Measurements from ENCODE around the gene WWC1.
"Not testable (repeated sequence)": the region's sequence is repeated elsewhere in the genome, so short reads cannot be mapped to it uniquely, and the experiment has no call there.

Gene WWC1

GRCh38 chr5:168270476-168270875 lies 21.0 kb upstream of the WWC1 start:
- TF ChIP-seq ZNF274 (IDR thresholded peaks at IDR 0.05; ENCODE audit: low read depth, low read length) = no peak

GRCh38 chr5:168273056-168273980 lies 18.1 kb upstream of the WWC1 start:
- H3K4me3 ChIP-seq (ENCODE audit: low read length) = no peak overlapping the region
- no peak for TF ChIP-seq ZNF274 (IDR thresholded peaks at IDR 0.05; ENCODE audit: low read depth, low read length)

More at GRCh38 chr5:168270476-168270875, 21.0 kb upstream of the WWC1 start:
- no peak overlapping the region for H3K4me3 ChIP-seq (ENCODE audit: low read length)

DNA sequence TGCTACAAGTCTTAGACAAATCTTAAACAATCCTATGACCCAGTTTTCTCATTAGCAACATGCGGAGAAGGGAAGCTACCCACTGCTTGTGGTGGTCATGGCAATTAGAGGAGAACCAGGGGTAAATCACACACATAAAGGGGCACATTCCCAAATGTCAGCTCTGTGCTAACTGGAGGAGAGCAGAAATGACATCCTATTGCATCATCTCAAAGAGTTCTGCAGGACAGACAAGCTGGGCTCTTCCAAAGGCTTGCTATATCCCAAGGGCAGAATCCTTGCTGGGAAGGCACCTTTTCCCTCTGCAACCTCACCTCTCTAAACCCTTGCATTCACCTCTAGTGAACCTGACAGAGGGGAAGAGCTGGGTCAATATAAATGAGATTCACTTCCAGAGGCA lies 17.0 kb upstream of the WWC1 start:
- H3K4me3 ChIP-seq (ENCODE audit: low read length) = no peak overlapping the region
- TF ChIP-seq ZNF274 (IDR thresholded peaks at IDR 0.05; ENCODE audit: low read depth, low read length) = no peak

- H3K4me3 ChIP-seq (ENCODE audit: low read length) = no peak overlapping the region
- no peak for TF ChIP-seq ZNF274 (IDR thresholded peaks at IDR 0.05; ENCODE audit: low read depth, low read length)
Measured at GRCh38 chr5:168275940-168276339, 15.5 kb upstream of the WWC1 start.

DNA sequence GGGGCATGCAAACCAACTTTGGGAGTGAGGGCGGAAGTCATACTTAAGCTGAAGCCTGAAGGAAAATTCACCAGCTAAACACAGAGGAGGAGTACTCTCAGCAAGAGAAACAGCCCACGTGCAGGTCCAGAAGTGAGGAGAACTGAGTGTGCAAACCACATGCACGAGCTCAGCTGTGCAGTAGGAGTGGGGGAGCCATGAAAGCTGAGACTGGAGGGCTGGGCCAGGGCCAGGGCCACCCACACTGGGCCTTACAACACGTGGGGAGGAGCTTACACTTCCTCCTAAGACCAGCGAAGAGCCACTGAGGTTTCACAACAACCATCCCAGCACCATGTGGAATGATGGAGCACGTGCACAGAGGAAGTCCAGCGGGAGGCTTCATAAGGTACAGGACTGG lies 9.3 kb upstream of the WWC1 start:
- TF ChIP-seq ZNF274 (IDR thresholded peaks at IDR 0.05; ENCODE audit: low read depth, low read length) = no peak
- no peak overlapping the region for H3K4me3 ChIP-seq (ENCODE audit: low read length)

DNA sequence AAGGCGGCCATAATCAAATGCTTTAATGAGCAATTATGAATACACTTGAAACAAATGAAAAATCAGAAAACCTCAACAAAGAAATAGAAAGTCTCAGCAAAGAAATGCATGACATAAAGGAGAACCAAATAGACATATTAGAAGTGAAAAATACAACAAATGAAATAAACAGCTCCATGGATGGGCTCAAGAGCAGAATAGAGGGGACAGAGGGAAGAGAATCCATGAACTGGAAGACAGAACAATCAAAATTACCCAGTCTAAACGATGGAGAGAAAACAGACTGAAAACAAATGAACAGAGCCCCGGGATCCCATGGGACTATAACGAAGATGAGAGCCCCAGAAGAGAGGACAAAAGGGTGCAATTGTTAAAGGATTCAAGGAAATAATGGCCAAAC lies 6.6 kb upstream of the WWC1 start:
- H3K4me3 ChIP-seq (ENCODE audit: low read length) = no peak overlapping the region
- TF ChIP-seq ZNF274 (IDR thresholded peaks at IDR 0.05; ENCODE audit: low read depth, low read length) = no peak

DNA sequence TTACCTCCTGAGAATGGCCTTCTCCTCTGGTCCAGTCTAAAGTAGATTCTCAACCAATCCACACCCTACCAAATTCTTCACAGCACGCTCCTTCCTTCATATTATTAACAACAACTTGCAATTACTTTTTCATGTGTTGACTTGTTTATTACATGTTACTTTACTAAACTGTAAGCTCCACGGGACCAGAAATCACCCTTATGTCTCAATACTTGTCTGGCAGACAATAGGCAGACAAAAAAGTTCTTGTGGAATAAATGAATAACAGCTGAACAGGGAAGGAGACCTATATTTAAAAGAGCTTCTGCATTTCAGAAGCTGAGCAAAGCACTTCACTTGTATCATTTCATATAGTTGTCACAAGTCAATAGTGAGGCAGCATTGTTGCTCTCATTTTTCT lies 5.7 kb upstream of the WWC1 start:
- TF ChIP-seq ZNF274 (IDR thresholded peaks at IDR 0.05; ENCODE audit: low read depth, low read length) = no peak
- no peak overlapping the region for H3K4me3 ChIP-seq (ENCODE audit: low read length)

DNA sequence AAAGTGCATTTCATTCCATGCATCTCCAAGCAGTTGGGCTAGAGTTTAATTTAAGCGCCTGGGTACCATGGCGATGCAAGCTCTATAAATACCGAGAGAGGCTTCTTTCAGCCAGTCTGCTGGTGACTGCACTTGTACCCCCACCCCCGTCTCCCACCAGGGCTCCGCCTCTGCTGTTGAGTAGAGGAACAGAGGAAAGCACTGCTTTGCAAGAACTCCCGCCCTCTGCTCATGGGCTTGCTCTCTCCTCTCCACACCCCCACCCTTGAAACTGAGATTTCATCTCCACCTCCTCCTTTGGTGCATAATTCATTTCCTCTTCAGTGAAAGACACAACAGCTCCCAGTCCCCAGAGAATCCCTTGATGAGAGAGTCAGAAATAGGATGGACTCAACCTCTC lies 5.1 kb upstream of the WWC1 start:
- TF ChIP-seq ZNF274 (IDR thresholded peaks at IDR 0.05; ENCODE audit: low read depth, low read length) = no peak
- H3K4me3 ChIP-seq (ENCODE audit: low read length) = no peak overlapping the region

DNA sequence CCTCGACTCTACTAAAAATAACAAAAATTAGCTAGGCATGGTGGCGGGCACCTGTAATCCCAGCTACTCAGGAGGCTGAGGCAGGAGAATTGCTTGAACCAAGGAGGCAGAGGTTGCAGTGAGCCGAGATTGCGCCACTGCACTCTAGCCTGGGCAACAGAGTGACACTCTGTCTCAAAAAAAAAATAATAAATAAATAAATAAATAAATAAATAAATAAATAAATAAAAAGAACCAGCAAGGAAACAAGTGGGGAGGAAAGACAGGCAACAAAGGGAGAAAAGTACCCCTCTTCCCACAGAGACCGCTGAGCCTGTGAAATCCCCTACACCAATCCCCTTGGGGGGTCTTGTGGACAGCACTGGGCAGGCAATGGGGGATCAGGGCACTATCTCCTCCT lies 4.6 kb upstream of the WWC1 start:
- H3K4me3 ChIP-seq (ENCODE audit: low read length) = not testable (repeated sequence)

GRCh38 chr5:168287362-168287761 lies 4.1 kb upstream of the WWC1 start:
- no peak for TF ChIP-seq ZNF274 (IDR thresholded peaks at IDR 0.05; ENCODE audit: low read depth, low read length)

GRCh38 chr5:168288349-168289245 lies 2.8 kb upstream of the WWC1 start:
- H3K4me3 ChIP-seq (ENCODE audit: low read length) = no peak overlapping the region
- no peak for TF ChIP-seq ZNF274 (IDR thresholded peaks at IDR 0.05; ENCODE audit: low read depth, low read length)

More at GRCh38 chr5:168287362-168287761, 4.1 kb upstream of the WWC1 start:
- no peak overlapping the region for H3K4me3 ChIP-seq (ENCODE audit: low read length)

DNA sequence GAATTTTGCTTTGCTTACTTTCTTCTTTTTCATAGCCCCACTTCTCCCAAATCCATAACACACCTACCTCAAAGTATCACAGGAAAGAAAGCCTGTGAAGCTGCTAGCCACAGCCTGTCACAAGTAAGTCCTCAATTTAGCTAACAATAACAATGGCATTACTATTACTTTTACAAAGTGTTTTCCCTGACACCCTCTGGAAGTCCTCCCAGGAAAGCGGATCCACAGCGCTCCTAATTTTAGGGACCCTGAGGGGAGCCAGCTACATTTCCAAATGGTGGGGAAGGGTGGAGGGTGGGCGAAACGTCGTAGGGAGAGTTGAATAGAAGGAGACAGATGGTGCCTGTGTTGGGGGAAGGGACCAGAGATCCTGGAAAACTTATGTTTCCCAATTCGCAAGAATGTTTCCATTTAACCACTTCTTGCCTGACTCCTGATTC lies 523 bp upstream of the WWC1 start:
- no peak overlapping the region; the same call in 1 of the 2 replicates for H3K4me3 ChIP-seq (ENCODE audit: low read length)
- no peak for TF ChIP-seq ZNF274 (IDR thresholded peaks at IDR 0.05; ENCODE audit: low read depth, low read length)

DNA sequence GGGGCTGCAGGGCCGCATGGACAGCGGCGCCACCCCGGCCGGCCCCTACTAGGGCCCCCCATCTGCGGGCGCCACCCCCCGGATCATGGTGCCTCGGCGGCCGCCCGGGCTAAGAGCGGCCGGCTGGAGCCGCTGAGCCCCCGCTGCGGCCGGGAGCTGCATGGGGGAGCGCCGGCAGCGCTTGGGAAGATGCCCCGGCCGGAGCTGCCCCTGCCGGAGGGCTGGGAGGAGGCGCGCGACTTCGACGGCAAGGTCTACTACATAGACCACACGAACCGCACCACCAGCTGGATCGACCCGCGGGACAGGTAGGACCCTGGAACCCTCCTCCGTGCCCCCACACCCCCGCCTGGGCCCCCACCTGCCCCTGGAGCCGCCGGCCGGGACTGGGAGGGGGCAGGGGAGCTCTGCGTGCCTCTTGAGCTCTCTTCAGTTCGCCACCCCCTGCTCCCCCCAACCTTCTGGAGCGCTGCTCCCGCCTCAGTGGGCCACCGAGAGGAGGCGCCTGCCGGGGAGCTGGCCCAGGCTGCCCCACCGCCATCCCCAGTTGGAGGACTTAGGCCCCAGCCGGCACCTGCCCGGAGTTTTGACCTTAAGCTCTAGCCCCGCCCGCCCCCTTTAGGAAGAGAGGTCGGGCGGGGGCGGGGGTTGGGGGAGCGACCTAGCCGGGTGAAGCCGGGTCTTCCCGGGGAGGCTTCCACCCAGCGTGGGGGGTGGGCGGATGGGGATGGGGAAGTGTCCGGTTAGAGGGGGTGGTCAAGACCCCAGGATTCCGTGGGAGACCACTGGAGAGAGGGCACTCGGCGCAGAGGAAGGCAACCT lies 730 bp downstream of the WWC1 start:
- peak overlapping the region; percentile 54; the same call in 1 of the 2 replicates for H3K4me3 ChIP-seq (ENCODE audit: low read length)
- no peak for TF ChIP-seq ZNF274 (IDR thresholded peaks at IDR 0.05; ENCODE audit: low read depth, low read length)

All from GM08714 (cell line).